ENCODE results near the gene ARHGAP9. TPM values are rescaled to one million over a fixed set of nuclear protein-coding genes. Genes with fewer than 3 reads are reported as not detected.

Gene ARHGAP9
- total RNA-seq, 3 donors from 2014 or later (not counting 1 experiment from before 2014, with no cell fraction given): 558 to 1,091 (median 1,015) TPM

DNA sequence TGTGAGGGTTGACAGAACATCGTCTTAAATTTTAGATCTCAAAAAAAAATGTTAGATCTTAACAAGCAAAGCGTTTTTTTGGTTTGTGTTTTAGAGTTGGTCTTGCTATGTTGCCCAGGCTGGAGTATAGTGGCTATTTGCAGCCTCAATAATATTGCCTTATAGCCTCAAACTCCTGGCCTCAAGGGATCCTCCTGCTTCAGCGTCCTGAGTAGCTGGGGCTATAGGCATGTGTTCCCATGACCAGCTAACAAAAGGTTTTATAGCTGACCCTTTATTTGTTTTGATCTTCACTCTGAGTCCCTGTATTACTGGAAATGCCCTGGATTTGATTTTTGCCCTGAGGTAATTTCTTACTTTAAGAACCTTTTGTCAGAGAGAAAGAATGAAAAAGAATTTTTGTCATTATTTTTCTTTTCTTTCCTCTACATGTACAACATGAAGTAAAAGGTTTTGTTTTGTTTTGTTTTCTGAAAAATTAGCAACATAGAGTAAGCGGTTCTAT lies 39.9 kb downstream of the ARHGAP9 start:
- intact Hi-C loops (cut with micrococcal nuclease): no loop called here
- no peaks in the 10 kb centered on the region for H3K9me3 Mint-ChIP-seq
- H3K36me3 Mint-ChIP-seq: no peaks in the 10 kb centered on the region
- H3K4me3 Mint-ChIP-seq: no peak overlapping the region
- 100% methylated on average over 3 of the region's 4 CpGs for WGBS (ENCODE audit: insufficient coverage)
- peaks cover 5 to 6% of the 10 kb centered on the region in 2 donors for H3K27me3 Mint-ChIP-seq (ENCODE audit: low read depth in 2 of 2)
- no peak overlapping the region for H3K27ac ChIP-seq (ENCODE audit: low read length)
- H3K4me3 ChIP-seq (ENCODE audit: low read length): no peak overlapping the region
- peaks cover 6 to 8% of the 10 kb centered on the region in 2 donors for H3K4me1 Mint-ChIP-seq
- H3K4me1 ChIP-seq (ENCODE audit: control insufficient read depth, insufficient read depth, low read length): peaks cover 12% of the 10 kb centered on the region
- no peak overlapping the region for H3K27ac Mint-ChIP-seq
- H3K9me3 ChIP-seq (ENCODE audit: control insufficient read depth, insufficient read depth, low read length): peaks cover 6% of the 10 kb centered on the region
- no peak for DNase-seq
- H3K36me3 ChIP-seq (ENCODE audit: control insufficient read depth, insufficient read depth, low read length): no peaks in the 10 kb centered on the region
- TF ChIP-seq, protein P1, sequence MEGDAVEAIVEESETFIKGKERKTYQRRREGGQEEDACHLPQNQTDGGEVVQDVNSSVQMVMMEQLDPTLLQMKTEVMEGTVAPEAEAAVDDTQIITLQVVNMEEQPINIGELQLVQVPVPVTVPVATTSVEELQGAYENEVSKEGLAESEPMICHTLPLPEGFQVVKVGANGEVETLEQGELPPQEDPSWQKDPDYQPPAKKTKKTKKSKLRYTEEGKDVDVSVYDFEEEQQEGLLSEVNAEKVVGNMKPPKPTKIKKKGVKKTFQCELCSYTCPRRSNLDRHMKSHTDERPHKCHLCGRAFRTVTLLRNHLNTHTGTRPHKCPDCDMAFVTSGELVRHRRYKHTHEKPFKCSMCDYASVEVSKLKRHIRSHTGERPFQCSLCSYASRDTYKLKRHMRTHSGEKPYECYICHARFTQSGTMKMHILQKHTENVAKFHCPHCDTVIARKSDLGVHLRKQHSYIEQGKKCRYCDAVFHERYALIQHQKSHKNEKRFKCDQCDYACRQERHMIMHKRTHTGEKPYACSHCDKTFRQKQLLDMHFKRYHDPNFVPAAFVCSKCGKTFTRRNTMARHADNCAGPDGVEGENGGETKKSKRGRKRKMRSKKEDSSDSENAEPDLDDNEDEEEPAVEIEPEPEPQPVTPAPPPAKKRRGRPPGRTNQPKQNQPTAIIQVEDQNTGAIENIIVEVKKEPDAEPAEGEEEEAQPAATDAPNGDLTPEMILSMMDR (IDR thresholded peaks at IDR 0.05): no peak
- H3K27me3 ChIP-seq (ENCODE audit: control insufficient read depth, insufficient read depth, low read length): no peaks in the 10 kb centered on the region
- ATAC-seq: no peak

DNA sequence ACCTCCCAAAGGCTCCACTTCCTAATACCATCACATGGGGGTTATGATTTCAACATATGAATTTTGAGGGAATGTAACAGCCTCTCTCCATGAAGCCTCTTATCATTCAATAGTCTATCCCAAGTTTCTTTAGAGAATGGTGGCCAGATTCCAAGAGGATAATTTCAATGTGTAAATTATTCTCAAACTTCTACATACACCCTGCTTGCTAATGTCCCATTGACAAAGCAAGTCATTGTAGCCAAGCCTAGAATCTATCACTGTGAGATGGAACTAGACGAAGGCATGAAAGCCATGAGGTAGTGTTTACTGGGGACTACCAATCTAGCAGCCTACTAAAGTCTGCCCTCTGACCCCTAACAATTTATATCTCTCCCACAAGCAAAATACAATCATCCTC lies 41.3 kb downstream of the ARHGAP9 start:
- intact Hi-C loops (cut with micrococcal nuclease): no loop called here
- Mint-ChIP-seq H3K4me3 (no peak overlapping the region), H3K4me1 (peaks cover 10 to 12% of the 10 kb centered on the region in 2 donors), H3K27ac (no peak overlapping the region), H3K27me3 (ENCODE audit: low read depth in 2 of 2) (peaks cover 5 to 6% of the 10 kb centered on the region in 2 donors), H3K9me3 (no peaks in the 10 kb centered on the region), H3K36me3 (no peaks in the 10 kb centered on the region)
- Histone ChIP-seq H3K4me3 (ENCODE audit: low read length) (no peak overlapping the region), H3K27ac (ENCODE audit: low read length) (no peak overlapping the region), H3K4me1 (ENCODE audit: control insufficient read depth, insufficient read depth, low read length) (peaks cover 16% of the 10 kb centered on the region), H3K9me3 (ENCODE audit: control insufficient read depth, insufficient read depth, low read length) (peaks cover 6% of the 10 kb centered on the region), H3K36me3 (ENCODE audit: control insufficient read depth, insufficient read depth, low read length) (no peaks in the 10 kb centered on the region), H3K27me3 (ENCODE audit: control insufficient read depth, insufficient read depth, low read length) (no peaks in the 10 kb centered on the region)
- 100% methylated on average over 1 of the region's 1 CpG for WGBS (ENCODE audit: insufficient coverage)
- TF ChIP-seq, protein P1 (IDR thresholded peaks at IDR 0.05): no peak
- DNase-seq (no peak), ATAC-seq (no peak)

DNA sequence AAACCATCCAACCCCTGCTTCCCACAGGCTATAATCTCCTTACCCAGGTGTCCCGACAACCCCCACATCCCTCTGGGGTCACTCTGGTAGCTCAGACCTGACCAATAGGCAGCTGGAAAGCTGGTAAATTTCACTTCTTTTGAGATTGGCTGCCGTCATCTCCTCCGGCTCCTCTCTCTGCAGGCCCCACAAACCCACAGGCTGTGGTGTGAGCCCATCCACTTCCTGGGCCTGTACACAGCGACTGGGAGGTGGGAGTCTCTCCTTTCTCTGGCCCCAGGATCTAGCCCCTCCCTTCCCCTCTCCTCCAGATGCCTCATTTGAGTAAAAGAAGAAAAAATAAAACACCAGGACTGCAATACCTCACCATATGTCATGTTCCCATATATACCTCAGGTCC lies 44.4 kb downstream of the ARHGAP9 start:
- Mint-ChIP-seq H3K4me3 (peak overlapping the region; percentile 87), H3K27ac (peak overlapping the region; percentile 88 to 94), H3K4me1 (peaks cover 18 to 22% of the 10 kb centered on the region in 2 donors), H3K36me3 (no peaks in the 10 kb centered on the region), H3K27me3 (ENCODE audit: low read depth in 2 of 2) (no peaks in the 10 kb centered on the region), H3K9me3 (no peaks in the 10 kb centered on the region)
- H3K36me3 ChIP-seq (ENCODE audit: control insufficient read depth, insufficient read depth, low read length): no peaks in the 10 kb centered on the region
- H3K4me1 ChIP-seq (ENCODE audit: control insufficient read depth, insufficient read depth, low read length): peaks cover 16% of the 10 kb centered on the region
- ATAC-seq (peak in 2 of 3 donors; percentile 17 to 30), DNase-seq (no peak)
- peak overlapping the region; percentile 57 for H3K27ac ChIP-seq (ENCODE audit: low read length)
- intact Hi-C loops (cut with micrococcal nuclease): no loop called here
- no peaks in the 10 kb centered on the region for H3K27me3 ChIP-seq (ENCODE audit: control insufficient read depth, insufficient read depth, low read length)
- 10% methylated on average over 4 of the region's 4 CpGs for WGBS (ENCODE audit: insufficient coverage)
- no peaks in the 10 kb centered on the region for H3K9me3 ChIP-seq (ENCODE audit: control insufficient read depth, insufficient read depth, low read length)
- no peak overlapping the region for H3K4me3 ChIP-seq (ENCODE audit: low read length)
- TF ChIP-seq, protein P1 (IDR thresholded peaks at IDR 0.05): no peak
